ENCODE results near the gene NRXN3.

- TF ChIP-seq FOXA1 (IDR thresholded peaks at IDR 0.05) (no peak), NFRKB (IDR thresholded peaks at IDR 0.05) (no peak), SUZ12 (IDR thresholded peaks at IDR 0.05) (no peak), TARDBP (IDR thresholded peaks at IDR 0.05) (no peak), FOXK2 (IDR thresholded peaks at IDR 0.05) (no peak), BHLHE40 (IDR thresholded peaks at IDR 0.05; ENCODE audit: borderline replicate concordance) (no peak), ARNT (IDR thresholded peaks at IDR 0.05) (no peak), HDGF (IDR thresholded peaks at IDR 0.05; ENCODE audit: borderline replicate concordance) (no peak), CTBP1 (IDR thresholded peaks at IDR 0.05; ENCODE audit: borderline replicate concordance) (no peak), SP1 (IDR thresholded peaks at IDR 0.05) (no peak), FOXM1 (IDR thresholded peaks at IDR 0.05; ENCODE audit: borderline replicate concordance) (no peak), ELF4 (IDR thresholded peaks at IDR 0.05) (no peak), LEF1 (IDR thresholded peaks at IDR 0.05; ENCODE audit: borderline replicate concordance) (no peak)
- TF ChIP-seq, protein P1, sequence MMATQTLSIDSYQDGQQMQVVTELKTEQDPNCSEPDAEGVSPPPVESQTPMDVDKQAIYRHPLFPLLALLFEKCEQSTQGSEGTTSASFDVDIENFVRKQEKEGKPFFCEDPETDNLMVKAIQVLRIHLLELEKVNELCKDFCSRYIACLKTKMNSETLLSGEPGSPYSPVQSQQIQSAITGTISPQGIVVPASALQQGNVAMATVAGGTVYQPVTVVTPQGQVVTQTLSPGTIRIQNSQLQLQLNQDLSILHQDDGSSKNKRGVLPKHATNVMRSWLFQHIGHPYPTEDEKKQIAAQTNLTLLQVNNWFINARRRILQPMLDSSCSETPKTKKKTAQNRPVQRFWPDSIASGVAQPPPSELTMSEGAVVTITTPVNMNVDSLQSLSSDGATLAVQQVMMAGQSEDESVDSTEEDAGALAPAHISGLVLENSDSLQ (IDR thresholded peaks at IDR 0.05) = no peak
Measured at GRCh38 chr14:78985668-78986381, 815.7 kb downstream of the NRXN3 start.

Measured in HEK293T (cell line).